Posterior cingulate gyrus (tissue), 11 donors: ENCODE measurements around the gene CNN3.
A peak's percentile ranks its signal among the peaks of the same experiment; 100 is the strongest.

ENCODE experiments used
- DNase-seq, 10 donors: peaks; one replicate each; pipeline versions ENCODE4 v3.0.0 to v3.0.0-alpha.2; 2020 to 2021; ENCODE audit warnings: mixed read lengths in 3 of 10
- intact Hi-C: fragments of 100-400 bp; cut with DNase I; formaldehyde crosslinking; loops from one replicate; pipeline ENCODE4 v1.15.1; 2023

Gene CNN3

GRCh38 chr1:94925561-94926125 lies 1.3 kb downstream of the CNN3 start:
- DNase-seq: peak; percentile 55 to 94 (median 65)
- intact Hi-C loops: loop anchor here (2.0 to 5.0 kb wide), 4 partner anchors 53 to 307 kb away; partner anchors contain the start of gene RWDD3

- intact Hi-C loops: loop anchor here (5.0 kb wide), 3 partner anchors 53 to 307 kb away; partner anchors contain the start of gene RWDD3
- no peak for DNase-seq
Measured at GRCh38 chr1:94925004-94925403, 1.9 kb downstream of the CNN3 start.

GRCh38 chr1:94922761-94923331 lies 4.1 kb downstream of the CNN3 start:
- intact Hi-C loops: no loop called here
- no peak for DNase-seq

- DNase-seq: no peak
- intact Hi-C loops: no loop called here
Measured at GRCh38 chr1:94921977-94922376, 4.9 kb downstream of the CNN3 start.

- DNase-seq: no peak
- intact Hi-C loops: no loop called here
Measured at GRCh38 chr1:94920061-94920460, 6.8 kb downstream of the CNN3 start.

- no peak for DNase-seq
- intact Hi-C loops: no loop called here
Measured at GRCh38 chr1:94919241-94920030, 7.5 kb downstream of the CNN3 start.

- no peak for DNase-seq
- intact Hi-C loops: no loop called here
Measured at GRCh38 chr1:94917251-94917650, 9.7 kb downstream of the CNN3 start.

- intact Hi-C loops: no loop called here
- no peak for DNase-seq
Measured at GRCh38 chr1:94912263-94913184, 14.4 kb downstream of the CNN3 start.

GRCh38 chr1:94909486-94909885 lies 17.4 kb downstream of the CNN3 start:
- no peak for DNase-seq
- intact Hi-C loops: no loop called here

- no peak for DNase-seq
- intact Hi-C loops: no loop called here
Measured at GRCh38 chr1:94908965-94909364, 17.9 kb downstream of the CNN3 start.

GRCh38 chr1:94908190-94908589 lies 18.7 kb downstream of the CNN3 start:
- no peak for DNase-seq
- intact Hi-C loops: no loop called here

GRCh38 chr1:94907136-94907535 lies 19.8 kb downstream of the CNN3 start:
- intact Hi-C loops: no loop called here
- no peak for DNase-seq

- intact Hi-C loops: no loop called here
- DNase-seq: no peak
Measured at GRCh38 chr1:94906382-94906781, 20.5 kb downstream of the CNN3 start.

GRCh38 chr1:94905207-94905606 lies 21.7 kb downstream of the CNN3 start:
- DNase-seq: no peak
- intact Hi-C loops: no loop called here

- intact Hi-C loops: no loop called here
- DNase-seq: no peak
Measured at GRCh38 chr1:94903280-94904009, 23.5 kb downstream of the CNN3 start.

- intact Hi-C loops: no loop called here
- no peak for DNase-seq
Measured at GRCh38 chr1:94901841-94902240, 25.1 kb downstream of the CNN3 start.

- DNase-seq: no peak
- intact Hi-C loops: no loop called here
Measured at GRCh38 chr1:94899756-94900155, 27.2 kb downstream of the CNN3 start.

GRCh38 chr1:94898491-94899385 lies 28.2 kb downstream of the CNN3 start:
- DNase-seq: no peak
- intact Hi-C loops: no loop called here

- DNase-seq: no peak
- intact Hi-C loops: no loop called here
Measured at GRCh38 chr1:94895518-94895917, 31.4 kb downstream of the CNN3 start.
